Neural progenitor cell (in vitro differentiated cells): ENCODE data around the gene KRT73.

Source experiments
- CTCF ChIP-seq: fragments of 200-600 bp; sonication (generic); IDR thresholded peaks from 2 replicates; pipeline ENCODE4 v1.5.1; 2017; ENCODE audit warnings: antibody characterized with exemption, mild to moderate bottlenecking
- EZH2 ChIP-seq: fragments of 200-600 bp; sonication (generic); IDR thresholded peaks from 2 replicates; pipeline ENCODE4 v1.6.1; 2017; ENCODE audit warnings: antibody characterized with exemption, mild to moderate bottlenecking, moderate library complexity
- EZH2phosphoT487 ChIP-seq: fragments of 200-600 bp; sonication (generic); IDR thresholded peaks from 2 replicates; pipeline ENCODE4 v1.6.1; 2017; ENCODE audit warnings: antibody characterized with exemption

- TF ChIP-seq CTCF = no peak
- TF ChIP-seq EZH2 = no peak
- TF ChIP-seq EZH2phosphoT487 = no peak
These were observed 38.3 kb upstream of the KRT73 start for GRCh38 chr12:52656616-52657015.
